Keratinocyte (primary cell): ENCODE measurements around the gene RCAN2. TPM values are rescaled to one million over a fixed set of nuclear protein-coding genes. Genes with fewer than 3 reads are reported as not detected.
A peak's percentile ranks its signal among the peaks of the same experiment; 100 is the strongest.

ENCODE experiments used
- DNase-seq: peaks from one replicate; pipeline ENCODE4 v3.0.0-alpha.2; 2011; ENCODE audit warnings: low read depth, missing footprints, low spot score
- FAIRE-seq: peaks from 2 replicates; lab custom pipeline; 2011; peaks lifted over from hg19 to GRCh38; lab: Jason Lieb, UNC
- H2AFZ ChIP-seq: 2 replicates; pipeline ENCODE4 v1.6.0; 2012; ENCODE audit warnings: low read length, control low read depth, inconsistent platforms; ENCODE audit not compliant: control insufficient read depth
- H3K27ac ChIP-seq: 2 replicates; pipeline ENCODE4 v1.5.1; 2011; ENCODE audit warnings: low read length; ENCODE audit not compliant: control insufficient read depth, insufficient read depth
- H3K27me3 ChIP-seq: 3 replicates; pipeline ENCODE4 v1.6.0; 2011; ENCODE audit warnings: low read length; ENCODE audit not compliant: control insufficient read depth, insufficient read depth; ENCODE audit errors: extremely low read depth
- H3K36me3 ChIP-seq, 2 experiments: 2 replicates in 1 of 2; 3 replicates in 1 of 2; pipeline ENCODE4 v1.5.1; 2011; ENCODE audit warnings: low read length in 2 of 2, mild to moderate bottlenecking in 1 of 2; ENCODE audit not compliant: control insufficient read depth in 2 of 2, insufficient read depth in 2 of 2; ENCODE audit errors: extremely low read depth in 1 of 2
- H3K4me1 ChIP-seq: 3 replicates; pipeline ENCODE4 v1.5.1; 2011; ENCODE audit warnings: low read length; ENCODE audit not compliant: control insufficient read depth, insufficient read depth; ENCODE audit errors: extremely low read depth
- H3K4me2 ChIP-seq: 3 replicates; pipeline ENCODE4 v1.6.0; 2011; ENCODE audit warnings: low read depth, low read length; ENCODE audit not compliant: control insufficient read depth, insufficient read depth; ENCODE audit errors: extremely low read depth
- H3K4me3 ChIP-seq, 3 experiments: fragments of 200-600 bp in 1 of 3; sonication (generic) in 1 of 3; 2 replicates in 2 of 3; 3 replicates in 1 of 3; pipeline ENCODE4 v1.5.1; 2011 to 2016; ENCODE audit warnings: low read length in 3 of 3, mild to moderate bottlenecking in 3 of 3, control low read depth in 2 of 3, inconsistent platforms in 1 of 3, low read depth in 1 of 3, mixed read lengths in 1 of 3, mixed run types in 1 of 3, moderate library complexity in 1 of 3; ENCODE audit not compliant: control insufficient read depth in 2 of 3, insufficient read depth in 2 of 3; ENCODE audit errors: extremely low read depth in 1 of 3
- H3K79me2 ChIP-seq: 2 replicates; pipeline ENCODE4 v1.6.0; 2012; ENCODE audit warnings: low read length; ENCODE audit not compliant: control insufficient read depth, insufficient read depth
- H3K9ac ChIP-seq: 3 replicates; pipeline ENCODE4 v1.6.0; 2011; ENCODE audit warnings: low read length; ENCODE audit not compliant: control insufficient read depth, insufficient read depth; ENCODE audit errors: extremely low read depth
- H3K9me1 ChIP-seq: 3 replicates; pipeline ENCODE4 v1.6.0; 2011; ENCODE audit warnings: low read length; ENCODE audit not compliant: control insufficient read depth, insufficient read depth; ENCODE audit errors: extremely low read depth
- H3K9me3 ChIP-seq: 2 replicates; pipeline ENCODE4 v1.5.1; 2012; ENCODE audit warnings: low read depth, low read length; ENCODE audit not compliant: control insufficient read depth
- H4K20me1 ChIP-seq: 3 replicates; pipeline ENCODE4 v1.6.0; 2011; ENCODE audit warnings: low read length; ENCODE audit not compliant: control insufficient read depth, insufficient read depth; ENCODE audit errors: extremely low read depth
- EZH2 ChIP-seq: IDR thresholded peaks from one replicate; pipeline ENCODE4 v1.6.1; 2012; ENCODE audit warnings: inconsistent platforms, mild to moderate bottlenecking, low read length, moderate library complexity
- dilution Hi-C: fragments of 300-500 bp; cut with MboI; formaldehyde crosslinking; loops from one replicate; pipeline ENCODE4 v1.7.0; 2020; ENCODE audit warnings: low sequenced_read_pairs; ENCODE audit not compliant: extremely low pct_ligation_motif_present
- polyA plus RNA-seq, 5 experiments: library from polyadenylated mRNA; depleted of rRNA in 3 of 5; stranded (reverse) in 3 of 5; stranded (forward) in 1 of 5; unstranded in 1 of 5; fragments of >200 nt; gene quantifications; 1 replicate in 1 of 5; 2 replicates in 3 of 5; 3 replicates in 1 of 5; pipeline versions ENCODE4 v1.2.1 to v1.2.3, GENCODE V29; 2011 to 2012; ENCODE audit warnings: missing spikeins in 2 of 5, low read depth in 1 of 5, low replicate concordance in 1 of 5
- TF ChIP-seq, protein P1 (sequence below), 3 experiments: IDR thresholded peaks in 1 of 3; conservative IDR thresholded peaks in 1 of 3; optimal IDR thresholded peaks in 1 of 3; 2 replicates in 2 of 3; 3 replicates in 1 of 3; pipeline versions ENCODE3 to v1.5.1; 2011; ENCODE audit warnings: low read length in 3 of 3, mild to moderate bottlenecking in 3 of 3, moderate library complexity in 2 of 3, control low read depth in 1 of 3, inconsistent platforms in 1 of 3; ENCODE audit not compliant: insufficient read depth in 2 of 3; ENCODE audit errors: extremely low read depth in 1 of 3

RCAN2 gene
- polyA plus RNA-seq, 1 donor (not counting 4 experiments of a cell fraction or from before 2014, with no cell fraction given), result not detected

DNA sequence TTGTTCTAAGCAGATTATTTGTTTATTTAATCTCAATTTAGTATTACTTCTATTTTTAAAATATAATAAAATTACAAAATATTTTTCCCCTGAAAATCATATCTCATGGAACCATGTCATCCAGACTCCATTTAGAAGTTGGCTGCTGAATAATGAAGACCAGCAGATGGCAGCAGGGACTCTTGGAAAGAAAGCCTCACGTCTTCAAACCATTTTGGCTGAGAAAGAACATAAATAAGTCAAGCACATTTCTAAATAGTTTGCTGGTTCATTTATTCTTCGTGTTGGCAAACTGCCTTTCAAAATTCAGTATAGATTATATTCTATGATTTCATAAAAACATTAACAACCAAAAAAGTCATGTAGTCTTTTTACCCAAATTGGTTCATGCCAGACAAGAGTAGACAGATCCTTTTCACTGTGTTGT lies 71.7 kb downstream of the RCAN2 start:
- no peak overlapping the region for H2AFZ ChIP-seq
- dilution Hi-C loops, result no loop called here
- no peaks in the 10 kb centered on the region for H3K79me2 ChIP-seq
- no peaks in the 10 kb centered on the region for H3K9me3 ChIP-seq
- no peaks in the 10 kb centered on the region for H3K9me1 ChIP-seq
- no peaks in the 10 kb centered on the region for H3K27me3 ChIP-seq
- no peak overlapping the region for H3K9ac ChIP-seq
- no peak overlapping the region for H3K4me2 ChIP-seq
- no peaks in the 10 kb centered on the region for H4K20me1 ChIP-seq
- peak; percentile 69 for FAIRE-seq
- TF ChIP-seq, protein P1, sequence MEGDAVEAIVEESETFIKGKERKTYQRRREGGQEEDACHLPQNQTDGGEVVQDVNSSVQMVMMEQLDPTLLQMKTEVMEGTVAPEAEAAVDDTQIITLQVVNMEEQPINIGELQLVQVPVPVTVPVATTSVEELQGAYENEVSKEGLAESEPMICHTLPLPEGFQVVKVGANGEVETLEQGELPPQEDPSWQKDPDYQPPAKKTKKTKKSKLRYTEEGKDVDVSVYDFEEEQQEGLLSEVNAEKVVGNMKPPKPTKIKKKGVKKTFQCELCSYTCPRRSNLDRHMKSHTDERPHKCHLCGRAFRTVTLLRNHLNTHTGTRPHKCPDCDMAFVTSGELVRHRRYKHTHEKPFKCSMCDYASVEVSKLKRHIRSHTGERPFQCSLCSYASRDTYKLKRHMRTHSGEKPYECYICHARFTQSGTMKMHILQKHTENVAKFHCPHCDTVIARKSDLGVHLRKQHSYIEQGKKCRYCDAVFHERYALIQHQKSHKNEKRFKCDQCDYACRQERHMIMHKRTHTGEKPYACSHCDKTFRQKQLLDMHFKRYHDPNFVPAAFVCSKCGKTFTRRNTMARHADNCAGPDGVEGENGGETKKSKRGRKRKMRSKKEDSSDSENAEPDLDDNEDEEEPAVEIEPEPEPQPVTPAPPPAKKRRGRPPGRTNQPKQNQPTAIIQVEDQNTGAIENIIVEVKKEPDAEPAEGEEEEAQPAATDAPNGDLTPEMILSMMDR (optimal IDR thresholded peaks at IDR 0.05 in 1 of 3, IDR thresholded peaks at IDR 0.05 in 1 of 3, conservative IDR thresholded peaks at IDR 0.05 in 1 of 3; ENCODE audit: extremely low read depth in 1 of 3, insufficient read depth in 2 of 3, low read length in 3 of 3), result peak; percentile 59 to 63 (median 62)
- no peak for TF ChIP-seq EZH2
- no peak overlapping the region for H3K27ac ChIP-seq
- DNase-seq, result peak; percentile 15
- H3K4me1 ChIP-seq, result no peaks in the 10 kb centered on the region
- no peak overlapping the region for H3K4me3 ChIP-seq
- H3K36me3 ChIP-seq, result no peaks in the 10 kb centered on the region

GRCh38 chr6:46414398-46414797 lies 76.9 kb downstream of the RCAN2 start:
- H3K27me3 ChIP-seq, result no peaks in the 10 kb centered on the region
- no peak for TF ChIP-seq EZH2
- TF ChIP-seq, protein P1 (optimal IDR thresholded peaks at IDR 0.05 in 1 of 3, IDR thresholded peaks at IDR 0.05 in 1 of 3, conservative IDR thresholded peaks at IDR 0.05 in 1 of 3; ENCODE audit: extremely low read depth in 1 of 3, insufficient read depth in 2 of 3, low read length in 3 of 3), result no peak
- no peak overlapping the region for H3K27ac ChIP-seq
- FAIRE-seq (no peak), DNase-seq (no peak)
- H3K9me3 ChIP-seq, result no peaks in the 10 kb centered on the region
- no peak overlapping the region for H3K9ac ChIP-seq
- H3K4me1 ChIP-seq, result no peaks in the 10 kb centered on the region
- H3K36me3 ChIP-seq, result no peaks in the 10 kb centered on the region
- no peaks in the 10 kb centered on the region for H3K79me2 ChIP-seq
- no peak overlapping the region for H3K4me2 ChIP-seq
- no peak overlapping the region for H3K4me3 ChIP-seq
- no peaks in the 10 kb centered on the region for H3K9me1 ChIP-seq
- dilution Hi-C loops, result no loop called here
- no peaks in the 10 kb centered on the region for H4K20me1 ChIP-seq
- no peak overlapping the region for H2AFZ ChIP-seq
